Fibroblast of villous mesenchyme (primary cell): ENCODE measurements around the gene PDP2. TPM values are rescaled to one million over a fixed set of nuclear protein-coding genes. Genes with fewer than 3 reads are reported as not detected.
A peak's percentile ranks its signal among the peaks of the same experiment; 100 is the strongest.

Experiments
- DNase-seq: peaks from one replicate; pipeline ENCODE4 v3.0.0-alpha.2; 2010; ENCODE audit warnings: low read depth
- H3K4me3 ChIP-seq: 2 replicates; pipeline ENCODE4 v1.5.1; 2011; ENCODE audit warnings: low read depth, mild to moderate bottlenecking, low read length
- CTCF ChIP-seq: IDR thresholded peaks from 2 replicates; pipeline ENCODE4 v1.5.1; 2012; ENCODE audit warnings: low read depth, mild to moderate bottlenecking, low read length; ENCODE audit not compliant: insufficient read depth
- total RNA-seq: library from RNA; depleted of rRNA; stranded (reverse); fragments of >200 nt; gene quantifications from 2 replicates; pipeline ENCODE4 v1.2.3, GENCODE V29; 2012

PDP2 gene
- total RNA-seq, 1 donor, result 25.9 TPM

GRCh38 chr16:66898207-66898606 is 17.9 kb downstream of the PDP2 start:
- no peak for TF ChIP-seq CTCF
- no peak overlapping the region for H3K4me3 ChIP-seq
- no peak for DNase-seq

GRCh38 chr16:66898933-66899309 is 18.6 kb downstream of the PDP2 start:
- DNase-seq, result no peak
- TF ChIP-seq CTCF, result no peak

GRCh38 chr16:66899310-66899944 is 19.1 kb downstream of the PDP2 start:
- peak; percentile 88 for DNase-seq
- TF ChIP-seq CTCF, result no peak
- no peak overlapping the region for H3K4me3 ChIP-seq

More at GRCh38 chr16:66898933-66899309, 18.6 kb downstream of the PDP2 start:
- no peak overlapping the region for H3K4me3 ChIP-seq

GRCh38 chr16:66899945-66900710 is 19.8 kb downstream of the PDP2 start:
- DNase-seq, result peak; percentile 93
- no peak for TF ChIP-seq CTCF
- H3K4me3 ChIP-seq, result no peak overlapping the region

- TF ChIP-seq CTCF, result no peak
- no peak overlapping the region for H3K4me3 ChIP-seq
- no peak for DNase-seq
Observed at GRCh38 chr16:66900721-66901441, 20.6 kb downstream of the PDP2 start.

- H3K4me3 ChIP-seq, result no peak overlapping the region
- no peak for DNase-seq
- no peak for TF ChIP-seq CTCF
Observed at GRCh38 chr16:66901626-66902025, 21.3 kb downstream of the PDP2 start.
